Activated naive CD4-positive, alpha-beta T cell treated with anti-CD3 and anti-CD28 coated beads, Interleukin-2, amount 10 ng/mL, durations not matched to agents 7 days and 5 days (primary cell): ENCODE measurements around the gene BORCS6.
A peak's percentile ranks its signal among the peaks of the same experiment; 100 is the strongest.
"Not testable (repeated sequence)": the region's sequence is repeated elsewhere in the genome, so short reads cannot be mapped to it uniquely, and the experiment has no call there.

Experiments used
- CTCF ChIA-PET: fragments of 350-600 bp; sonication (Branson Sonifier 250); formaldehyde crosslinking; loops from one replicate; lab custom pipeline; 2021; ENCODE audit warnings: antibody characterized with exemption; lab: Charles Lee
- DNase-seq: peaks from one replicate; pipeline ENCODE4 v3.0.0-alpha.2; 2020
- H3K27ac Mint-ChIP-seq: one replicate; pipeline ENCODE4 v1.8.0; 2021; ENCODE audit warnings: mild to moderate bottlenecking, moderate library complexity, mixed read lengths
- H3K27me3 Mint-ChIP-seq: one replicate; pipeline ENCODE4 v1.8.0; 2021; ENCODE audit warnings: mild to moderate bottlenecking, mixed read lengths
- H3K36me3 Mint-ChIP-seq: one replicate; pipeline ENCODE4 v1.8.0; 2021; ENCODE audit warnings: mixed read lengths
- H3K4me1 Mint-ChIP-seq: one replicate; pipeline ENCODE4 v1.8.0; 2021; ENCODE audit warnings: mixed read lengths
- H3K4me3 Mint-ChIP-seq: one replicate; pipeline ENCODE4 v1.8.0; 2021; ENCODE audit warnings: mild to moderate bottlenecking, moderate library complexity, mixed read lengths
- H3K9me3 Mint-ChIP-seq: one replicate; pipeline ENCODE4 v1.8.0; 2021; ENCODE audit warnings: mixed read lengths

Gene BORCS6

DNA sequence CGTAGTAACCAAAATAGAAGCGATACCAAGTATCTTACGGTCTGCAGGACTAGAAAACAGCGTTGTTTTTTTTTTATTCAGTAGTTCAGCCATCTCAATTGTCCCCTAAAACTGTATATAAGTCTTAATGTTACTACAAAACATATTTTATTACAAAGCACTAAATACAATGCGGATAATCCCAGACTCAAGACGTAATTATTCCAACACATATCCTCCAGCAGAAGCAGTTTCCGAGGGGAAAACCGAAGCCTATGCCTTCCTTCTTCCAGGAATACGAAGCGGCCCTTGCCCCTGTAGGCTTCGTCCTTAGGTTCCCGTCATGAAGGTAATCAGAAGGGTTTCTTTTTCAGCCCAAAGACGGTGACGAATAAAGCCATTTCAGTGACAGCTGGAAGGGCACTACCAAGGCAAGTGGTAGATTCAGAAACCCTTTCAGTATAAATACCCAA is 16.1 kb downstream of the BORCS6 start:
- no peaks in the 10 kb centered on the region for H3K27me3 Mint-ChIP-seq
- no peaks in the 10 kb centered on the region for H3K9me3 Mint-ChIP-seq
- peak overlapping the region; percentile 78 for H3K4me3 Mint-ChIP-seq
- peaks cover 5% of the 10 kb centered on the region for H3K36me3 Mint-ChIP-seq
- CTCF ChIA-PET: interaction anchor here (0.8 to 1.6 kb wide), 3 partner anchors 35 to 54 kb away, joined by 3 to 4 read pairs (median 3); no protein-coding TSS in a partner anchor
- peak overlapping the region; percentile 100 for H3K27ac Mint-ChIP-seq
- DNase-seq: no peak
- peaks cover 61% of the 10 kb centered on the region for H3K4me1 Mint-ChIP-seq

DNA sequence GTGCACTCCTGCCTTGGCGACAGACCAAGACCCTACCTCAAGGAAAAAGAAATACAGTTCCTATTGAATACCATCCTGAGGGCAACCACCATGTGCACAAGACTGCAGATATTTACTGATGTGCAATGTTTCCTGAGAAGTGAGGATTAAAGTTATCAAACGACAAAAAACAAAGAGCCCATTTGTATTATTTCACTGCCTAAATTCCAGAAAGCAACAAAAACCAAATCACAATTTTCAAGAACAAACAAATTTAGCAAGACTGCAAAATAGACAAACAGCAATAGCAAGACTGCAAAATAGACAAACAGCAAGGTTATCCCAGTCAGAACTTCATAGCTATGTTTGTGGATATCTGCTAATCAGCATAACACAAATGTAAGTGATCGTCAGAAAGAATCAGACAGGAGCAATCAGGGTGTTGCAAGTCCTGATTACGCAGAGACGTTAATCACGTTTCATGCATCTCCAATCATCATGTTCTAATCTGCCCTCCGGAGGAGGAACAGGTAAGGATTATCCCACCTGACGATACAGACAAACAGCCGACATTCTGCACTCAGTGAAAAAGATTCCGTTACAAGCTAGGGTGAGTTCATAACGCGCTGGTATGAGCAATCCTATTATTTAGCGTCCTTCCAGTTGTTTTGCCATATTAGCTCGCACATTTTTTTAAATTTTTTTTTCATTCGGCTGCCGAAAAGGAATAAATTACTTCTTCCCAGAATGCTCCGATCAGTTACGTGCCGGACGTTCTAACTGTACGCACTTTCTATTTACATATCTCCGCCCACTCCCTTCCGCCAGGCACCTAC is 16.7 kb downstream of the BORCS6 start:
- peak overlapping the region; percentile 100 for H3K27ac Mint-ChIP-seq
- H3K9me3 Mint-ChIP-seq: no peaks in the 10 kb centered on the region
- H3K4me3 Mint-ChIP-seq: peak overlapping the region; percentile 78
- H3K36me3 Mint-ChIP-seq: peaks cover 5% of the 10 kb centered on the region
- H3K4me1 Mint-ChIP-seq: peaks cover 61% of the 10 kb centered on the region
- CTCF ChIA-PET: interaction anchor here (0.6 to 1.6 kb wide), 4 partner anchors 14 to 54 kb away, joined by 3 to 4 read pairs (median 3); no protein-coding TSS in a partner anchor
- DNase-seq: peak; percentile 88
- no peaks in the 10 kb centered on the region for H3K27me3 Mint-ChIP-seq

DNA sequence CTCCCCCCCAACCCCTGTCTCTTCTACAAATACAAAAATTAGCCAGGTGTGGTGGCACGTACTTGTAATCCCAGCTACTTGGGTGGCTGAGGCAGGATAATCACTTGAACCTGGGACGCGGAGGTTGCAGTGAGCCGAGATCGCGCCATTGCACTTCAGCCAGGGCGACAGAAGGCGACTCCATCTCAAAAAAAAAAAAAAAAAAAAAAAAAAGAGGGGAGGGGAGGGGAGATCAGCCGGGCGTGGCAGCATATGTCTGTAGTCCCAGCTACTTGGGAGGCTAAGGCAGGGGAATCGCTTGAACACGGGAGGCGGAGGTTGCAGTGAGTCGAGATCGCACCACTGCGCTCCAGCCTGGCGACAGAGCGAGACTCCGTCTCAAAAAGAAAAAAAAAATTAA is 19.8 kb downstream of the BORCS6 start:
- DNase-seq, H3K4me3 Mint-ChIP-seq, H3K27ac Mint-ChIP-seq, H3K27me3 Mint-ChIP-seq, CTCF ChIA-PET, H3K9me3 Mint-ChIP-seq, H3K36me3 Mint-ChIP-seq: not testable (repeated sequence)
- peaks cover 47% of the 10 kb centered on the region for H3K4me1 Mint-ChIP-seq

DNA sequence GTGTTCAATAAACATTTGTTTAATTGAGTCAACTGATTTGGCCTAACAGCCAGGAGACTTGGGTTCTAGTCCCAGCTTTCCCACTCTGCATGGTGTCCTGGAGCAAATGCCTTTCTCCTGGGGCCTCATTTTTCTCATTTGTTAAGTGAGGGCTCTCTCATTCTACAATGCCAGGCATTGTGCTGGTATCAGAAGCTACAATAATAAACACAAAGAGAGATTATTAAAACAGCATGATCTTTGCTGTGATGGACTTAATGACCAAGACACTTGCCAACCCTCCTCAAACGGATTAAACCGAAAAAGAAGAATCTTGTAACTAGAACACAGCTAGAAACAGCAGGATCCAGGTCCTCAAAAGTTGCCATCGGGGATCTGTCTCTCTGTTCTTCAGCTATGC is 22.5 kb downstream of the BORCS6 start:
- H3K27me3 Mint-ChIP-seq: no peaks in the 10 kb centered on the region
- DNase-seq: no peak
- peaks cover 44% of the 10 kb centered on the region for H3K4me1 Mint-ChIP-seq
- H3K4me3 Mint-ChIP-seq: no peak overlapping the region
- no peaks in the 10 kb centered on the region for H3K9me3 Mint-ChIP-seq
- H3K27ac Mint-ChIP-seq: no peak overlapping the region
- peaks cover 4% of the 10 kb centered on the region for H3K36me3 Mint-ChIP-seq
- CTCF ChIA-PET: no interaction called here

DNA sequence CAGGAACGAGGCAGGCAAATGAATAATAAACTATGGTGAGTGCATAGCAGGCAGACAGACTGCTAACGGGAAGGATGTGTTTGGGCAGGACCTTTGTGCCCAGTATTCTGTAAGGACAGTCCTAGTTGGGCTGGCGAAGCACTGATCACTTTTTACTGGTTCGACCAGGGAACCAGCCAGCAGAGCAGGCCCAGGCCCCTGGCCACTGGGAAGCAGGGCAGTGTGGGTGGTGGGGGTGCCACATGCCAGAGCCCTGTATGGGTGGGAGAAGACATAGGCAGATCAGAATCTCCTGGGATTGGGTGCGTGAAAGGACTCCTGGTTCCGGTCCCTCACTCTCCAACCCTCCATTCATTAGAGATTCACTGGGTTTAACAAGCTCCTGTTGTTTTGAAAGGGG is 23.2 kb downstream of the BORCS6 start:
- DNase-seq: no peak
- no peak overlapping the region for H3K4me3 Mint-ChIP-seq
- no peaks in the 10 kb centered on the region for H3K27me3 Mint-ChIP-seq
- H3K36me3 Mint-ChIP-seq: peaks cover 8% of the 10 kb centered on the region
- peaks cover 41% of the 10 kb centered on the region for H3K4me1 Mint-ChIP-seq
- CTCF ChIA-PET: no interaction called here
- H3K27ac Mint-ChIP-seq: no peak overlapping the region
- no peaks in the 10 kb centered on the region for H3K9me3 Mint-ChIP-seq

DNA sequence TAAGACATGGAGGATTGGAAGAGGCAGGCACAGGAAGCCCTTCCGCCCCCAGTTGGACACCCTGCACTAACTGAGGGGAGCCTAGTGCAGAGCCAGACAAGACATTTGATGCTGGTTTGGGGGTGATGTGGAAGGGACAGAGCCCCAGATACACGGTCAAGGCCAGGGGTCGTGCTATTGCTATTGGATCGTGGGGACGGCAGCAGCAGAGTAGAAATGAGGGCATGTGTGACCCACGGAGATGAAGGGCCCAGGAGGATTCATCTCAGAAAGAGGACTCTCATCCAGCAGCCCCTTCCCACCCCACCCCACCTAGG is 25.2 kb downstream of the BORCS6 start:
- Mint-ChIP-seq H3K36me3 (peaks cover 25% of the 10 kb centered on the region), H3K27ac (peak overlapping the region; percentile 98), H3K27me3 (no peaks in the 10 kb centered on the region), H3K4me1 (peaks cover 52% of the 10 kb centered on the region), H3K9me3 (no peaks in the 10 kb centered on the region), H3K4me3 (peak overlapping the region; percentile 75)
- DNase-seq: peak; percentile 54
- CTCF ChIA-PET: interaction anchor here (0.6 to 1.7 kb wide), 6 partner anchors 9 to 54 kb away, joined by 3 to 6 read pairs (median 3); no protein-coding TSS in a partner anchor

DNA sequence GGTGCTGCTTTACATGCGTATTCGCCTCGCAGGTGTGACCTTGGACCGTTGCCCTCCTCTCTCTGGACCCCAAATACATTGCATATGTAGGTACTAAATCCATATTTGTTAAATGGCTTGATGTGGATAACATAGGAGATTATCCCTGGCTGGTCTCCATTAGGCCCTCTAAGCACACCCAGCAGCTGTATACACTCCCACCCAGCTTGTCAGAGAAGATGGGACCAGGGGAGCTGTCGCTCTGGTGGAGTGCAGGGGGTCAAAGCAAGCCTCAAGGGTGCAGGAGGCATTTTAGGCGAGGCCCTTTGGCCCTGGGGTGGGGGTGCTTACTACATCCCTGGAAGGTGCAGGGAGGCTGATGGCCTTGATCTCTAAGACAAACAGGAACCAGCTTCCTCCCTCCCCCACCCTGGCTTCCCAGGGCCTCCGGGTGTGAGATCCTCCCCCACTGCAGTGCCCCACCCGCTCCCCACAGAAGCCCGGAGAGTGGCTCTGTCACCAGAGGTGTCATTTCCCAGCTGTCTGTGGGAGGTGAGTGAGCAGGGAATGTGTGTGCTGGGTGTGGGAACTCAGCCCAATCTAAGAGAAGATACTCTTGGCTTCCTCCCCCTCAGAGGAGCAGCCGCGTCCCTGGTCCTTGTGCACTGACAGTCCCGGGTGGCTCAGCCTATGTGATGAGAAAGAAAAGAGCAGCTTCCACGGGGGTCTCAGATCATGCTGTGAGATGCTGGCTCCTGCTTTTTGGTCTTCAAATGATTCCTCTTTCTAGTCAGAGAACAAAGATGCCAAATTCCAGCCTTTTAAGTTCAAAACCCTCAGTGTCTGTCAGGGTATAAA is 25.8 kb downstream of the BORCS6 start:
- Mint-ChIP-seq H3K36me3 (peaks cover 25% of the 10 kb centered on the region), H3K27ac (peak overlapping the region; percentile 98), H3K4me3 (peak overlapping the region; percentile 75), H3K9me3 (no peaks in the 10 kb centered on the region), H3K27me3 (no peaks in the 10 kb centered on the region), H3K4me1 (peaks cover 58% of the 10 kb centered on the region)
- DNase-seq: peak; percentile 89
- CTCF ChIA-PET: interaction anchor here (0.6 to 1.7 kb wide), 7 partner anchors 8 to 54 kb away, joined by 3 to 6 read pairs (median 3); no protein-coding TSS in a partner anchor

DNA sequence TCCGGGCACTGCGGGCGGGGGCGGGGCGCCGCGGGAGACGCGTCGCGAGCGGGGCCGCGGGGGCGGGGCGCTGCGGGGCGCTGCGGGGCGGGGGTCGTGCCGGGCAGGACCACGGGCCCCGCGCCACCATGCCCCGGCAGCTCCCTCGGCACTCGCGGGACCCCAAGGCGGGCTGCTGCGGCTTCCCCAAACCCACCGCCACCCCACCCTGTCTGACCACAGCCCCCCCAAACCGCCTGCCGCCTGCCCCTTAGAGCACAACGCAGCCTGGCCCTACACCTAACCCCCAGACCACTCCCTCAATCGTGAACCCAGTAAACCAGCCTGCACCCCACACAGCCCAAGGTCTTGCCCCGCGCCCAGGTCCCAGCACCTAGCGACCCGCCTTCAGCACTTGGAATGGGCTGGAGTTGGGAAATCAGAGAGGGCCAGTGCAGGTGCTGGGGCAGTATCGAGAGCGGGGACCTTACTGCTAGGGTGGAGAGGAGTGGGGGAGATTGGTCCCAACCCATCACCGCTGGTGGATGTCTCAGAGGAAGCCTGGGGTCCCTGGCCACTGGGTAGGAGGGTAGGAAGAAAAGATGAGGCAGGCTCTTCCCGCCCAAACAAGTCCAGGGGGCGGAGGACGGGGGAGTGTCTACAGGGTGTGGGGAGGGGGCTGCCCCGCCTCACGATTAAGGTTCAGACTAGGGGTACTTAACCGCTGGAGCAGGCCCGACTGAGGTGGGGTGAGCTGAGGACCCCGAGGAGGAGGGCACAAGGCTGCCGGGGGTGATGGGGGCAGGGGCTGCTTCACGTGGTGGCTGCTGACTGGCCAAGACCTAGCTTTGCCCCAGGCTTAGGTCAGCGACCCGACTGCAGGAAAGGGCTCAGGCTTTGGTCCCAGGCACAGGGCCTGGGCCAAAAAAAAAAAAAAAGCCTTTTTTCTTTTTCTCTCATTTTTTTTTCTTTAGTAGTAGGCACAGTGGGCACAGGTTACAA is 26.7 kb downstream of the BORCS6 start:
- peak overlapping the region; percentile 75 for H3K4me3 Mint-ChIP-seq
- H3K36me3 Mint-ChIP-seq: peaks cover 33% of the 10 kb centered on the region
- no peaks in the 10 kb centered on the region for H3K9me3 Mint-ChIP-seq
- CTCF ChIA-PET: interaction anchor here (0.9 to 1.7 kb wide), 5 partner anchors 8 to 26 kb away, joined by 3 to 6 read pairs (median 3); no protein-coding TSS in a partner anchor
- no peaks in the 10 kb centered on the region for H3K27me3 Mint-ChIP-seq
- peak overlapping the region; percentile 98 for H3K27ac Mint-ChIP-seq
- DNase-seq: peak; percentile 54
- peaks cover 65% of the 10 kb centered on the region for H3K4me1 Mint-ChIP-seq

DNA sequence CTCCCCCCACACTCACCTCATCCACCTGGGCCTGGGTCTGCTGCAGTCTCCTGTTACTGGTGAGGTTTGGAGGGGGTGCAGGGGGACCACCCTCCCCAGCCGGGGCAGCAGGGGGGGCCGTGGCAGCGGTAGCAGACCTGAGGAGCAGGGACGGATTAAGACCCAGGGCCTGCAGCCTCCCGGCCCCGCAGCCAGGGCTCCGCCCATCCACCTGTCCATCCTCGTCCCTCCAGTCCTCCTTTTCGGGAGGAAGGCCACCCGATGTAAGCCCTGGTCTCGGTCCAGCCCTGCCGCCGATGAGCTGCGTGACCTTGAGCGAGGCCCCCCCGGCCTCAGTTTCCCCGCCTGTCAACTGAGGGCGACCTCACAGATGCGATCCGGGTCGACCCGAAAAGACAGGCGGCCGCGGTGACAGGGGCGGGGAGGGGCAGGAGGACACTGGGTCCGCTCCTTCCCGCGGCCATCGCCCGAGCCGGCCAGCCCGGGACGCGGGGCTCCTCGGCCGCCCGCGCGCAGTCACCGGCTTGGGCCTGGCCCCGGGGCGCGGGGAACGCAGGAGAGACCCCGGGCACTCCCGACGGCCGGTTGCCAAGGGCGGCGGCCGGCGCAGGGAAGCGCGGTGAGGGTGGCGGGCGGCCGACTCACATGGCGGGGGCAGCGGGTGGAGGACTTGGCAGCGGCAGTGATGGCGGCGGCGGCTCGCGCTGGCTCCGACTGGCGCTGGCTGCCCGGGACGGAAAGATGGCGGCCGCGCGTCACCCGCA is 27.6 kb downstream of the BORCS6 start, which contains the start of gene VAMP2:
TSS of gene VAMP2 (minus strand) at position 716 of the 764 bp plus-strand sequence. CDS start at position 647, 69 bp downstream.
- Mint-ChIP-seq H3K27ac (peak within 1 kb of the TSS; percentile 98), H3K27me3 (no peaks in the 10 kb centered on the region), H3K36me3 (peaks cover 33% of the 10 kb centered on the region), H3K4me3 (peak within 1 kb of the TSS; percentile 86), H3K4me1 (peaks cover 67% of the 10 kb centered on the region), H3K9me3 (no peaks in the 10 kb centered on the region)
- DNase-seq: peak; percentile 88
- CTCF ChIA-PET: no interaction called here

DNA sequence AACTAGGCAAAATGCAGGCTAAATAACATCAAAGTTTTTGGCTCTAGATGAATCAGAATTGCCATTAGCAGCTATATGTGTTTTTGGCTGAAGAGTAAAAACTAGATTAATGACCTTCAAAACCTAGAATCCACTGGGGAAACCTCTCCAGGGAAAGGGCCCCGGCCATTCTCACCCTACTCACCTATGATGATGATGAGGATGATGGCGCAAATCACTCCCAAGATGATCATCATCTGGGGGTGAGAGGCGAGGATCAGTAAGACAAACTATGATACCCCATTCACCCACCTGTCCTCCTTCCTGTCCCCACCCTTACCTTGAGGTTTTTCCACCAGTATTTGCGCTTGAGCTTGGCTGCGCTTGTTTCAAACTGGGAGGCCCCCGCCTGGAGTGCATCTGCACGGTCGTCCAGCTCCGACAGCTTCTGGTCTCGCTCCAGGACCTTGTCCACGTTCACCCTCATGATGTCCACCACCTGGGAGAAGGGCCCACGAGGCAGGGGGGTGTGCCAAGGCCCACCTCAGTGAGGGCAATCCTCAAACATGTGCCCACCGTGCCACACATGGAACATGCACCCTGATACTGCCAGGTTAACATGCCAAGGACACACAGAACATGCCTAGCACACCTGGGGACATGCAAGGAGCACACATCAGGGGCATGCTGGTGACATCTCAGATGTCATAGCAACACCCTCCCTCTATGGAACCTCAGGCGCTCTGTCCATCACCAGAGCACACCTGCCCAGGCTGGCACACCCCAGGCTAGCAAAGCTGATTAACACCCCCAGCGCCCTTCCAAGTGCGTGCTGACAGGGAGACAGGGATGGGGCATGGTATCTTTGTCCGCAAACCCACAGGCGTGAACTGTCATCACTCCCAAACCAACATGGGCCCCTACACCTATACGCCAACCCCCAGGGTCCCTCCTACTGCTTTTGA is 28.4 kb downstream of the BORCS6 start:
- Mint-ChIP-seq H3K36me3 (peaks cover 32% of the 10 kb centered on the region), H3K27me3 (no peaks in the 10 kb centered on the region), H3K4me3 (peak overlapping the region; percentile 86), H3K9me3 (no peaks in the 10 kb centered on the region), H3K27ac (peak overlapping the region; percentile 96), H3K4me1 (peaks cover 64% of the 10 kb centered on the region)
- CTCF ChIA-PET: interaction anchor here (0.7 to 1.4 kb wide), 4 partner anchors 10 to 101 kb away, joined by 3 to 10 read pairs (median 3); no protein-coding TSS in a partner anchor
- DNase-seq: no peak

DNA sequence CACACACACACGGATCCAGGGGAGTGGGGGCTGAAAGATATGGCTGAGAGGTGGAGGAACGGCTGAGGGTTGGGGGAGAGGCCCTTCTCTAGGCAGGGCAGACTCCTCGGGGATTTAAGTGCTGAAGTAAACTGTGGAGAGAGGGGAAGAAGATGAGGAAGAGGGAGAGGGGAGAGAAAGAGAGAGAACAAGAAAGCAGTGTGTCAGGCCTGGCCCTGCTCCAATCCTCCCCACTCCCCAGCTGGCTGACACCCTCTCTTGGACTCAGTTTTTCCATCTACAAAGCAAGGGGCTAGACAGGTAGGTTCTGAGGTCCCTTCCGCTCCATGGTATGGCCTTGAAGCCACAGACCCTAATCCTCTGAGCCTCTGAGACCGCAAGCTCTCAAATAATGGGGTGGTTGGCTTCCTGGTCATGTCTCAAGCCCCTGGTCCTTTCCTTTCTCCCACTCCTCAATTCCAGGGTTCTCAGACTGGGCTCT is 29.2 kb downstream of the BORCS6 start:
- Mint-ChIP-seq H3K9me3 (no peaks in the 10 kb centered on the region), H3K27ac (peak overlapping the region; percentile 96), H3K27me3 (no peaks in the 10 kb centered on the region), H3K4me1 (peaks cover 61% of the 10 kb centered on the region), H3K36me3 (peaks cover 32% of the 10 kb centered on the region), H3K4me3 (peak overlapping the region; percentile 86)
- no peak for DNase-seq
- CTCF ChIA-PET: interaction anchor here (0.7 to 1.4 kb wide), 5 partner anchors 10 to 100 kb away, joined by 3 to 10 read pairs (median 3); no protein-coding TSS in a partner anchor
